ENCODE measurements around the gene PSMB7.

The PSMB7 gene

GRCh38 chr9:124355941-124356744, 59.1 kb downstream of the PSMB7 start:
- no peak for DNase-seq

GRCh38 chr9:124355039-124355940, 60.0 kb downstream of the PSMB7 start:
- no peak for DNase-seq

- DNase-seq: no peak
Observed at GRCh38 chr9:124354346-124355038, 60.8 kb downstream of the PSMB7 start.

GRCh38 chr9:124353811-124354274, 61.4 kb downstream of the PSMB7 start:
- DNase-seq: no peak

GRCh38 chr9:124353166-124353768, 62.0 kb downstream of the PSMB7 start:
- DNase-seq: no peak

GRCh38 chr9:124352616-124353015, 62.6 kb downstream of the PSMB7 start:
- DNase-seq: no peak

GRCh38 chr9:124351672-124352468, 63.4 kb downstream of the PSMB7 start:
- DNase-seq: no peak

- no peak for DNase-seq
Observed at GRCh38 chr9:124350494-124351263, 64.6 kb downstream of the PSMB7 start.

- no peak for DNase-seq
Observed at GRCh38 chr9:124349675-124350493, 65.4 kb downstream of the PSMB7 start.

- no peak for DNase-seq
Observed at GRCh38 chr9:124349267-124349666, 66.0 kb downstream of the PSMB7 start.

GRCh38 chr9:124348831-124349230, 66.4 kb downstream of the PSMB7 start:
- no peak for DNase-seq

GRCh38 chr9:124348363-124348762, 66.9 kb downstream of the PSMB7 start:
- DNase-seq: no peak

GRCh38 chr9:124347968-124348358, 67.3 kb downstream of the PSMB7 start:
- DNase-seq: no peak

- DNase-seq: no peak
Observed at GRCh38 chr9:124347206-124347967, 67.9 kb downstream of the PSMB7 start.

GRCh38 chr9:124346347-124347163, 68.7 kb downstream of the PSMB7 start:
- no peak for DNase-seq

GRCh38 chr9:124345751-124346281, 69.4 kb downstream of the PSMB7 start:
- DNase-seq: no peak

- no peak for DNase-seq
Observed at GRCh38 chr9:124345063-124345462, 70.2 kb downstream of the PSMB7 start.

All from activated CD4-positive, alpha-beta T cell treated with anti-CD3 and anti-CD28 coated beads, Interleukin-2, Interleukin-6, amounts not matched to agents 100 ng/mL and 50 ng/mL, durations not matched to agents 16 hours and 8 hours (primary cell).